Osteoblast (primary cell): ENCODE results near the gene TCTN2. TPM values are rescaled to one million over a fixed set of nuclear protein-coding genes. Genes with fewer than 3 reads are reported as not detected.

ENCODE experiments used
- DNase-seq: peaks from one replicate; pipeline ENCODE4 v3.0.0; 2011; ENCODE audit warnings: low spot score, mixed read lengths; ENCODE audit not compliant: insufficient read length; ENCODE audit errors: missing footprints
- H2AFZ ChIP-seq: 2 replicates; pipeline ENCODE4 v1.6.0; 2011; ENCODE audit warnings: mild to moderate bottlenecking, low read length
- H3K27ac ChIP-seq: 2 replicates; pipeline ENCODE4 v1.5.1; 2011; ENCODE audit warnings: mild to moderate bottlenecking, low read depth, low read length, moderate library complexity
- H3K27me3 ChIP-seq: 2 replicates; pipeline ENCODE4 v1.6.0; 2012; ENCODE audit warnings: mild to moderate bottlenecking, control low read depth, inconsistent platforms, low read length, moderate library complexity; ENCODE audit not compliant: insufficient read depth
- H3K36me3 ChIP-seq: 2 replicates; pipeline ENCODE4 v1.5.1; 2011; ENCODE audit warnings: mild to moderate bottlenecking, low read length, control low read depth, moderate library complexity; ENCODE audit not compliant: insufficient read depth
- H3K4me1 ChIP-seq: 2 replicates; pipeline ENCODE4 v1.5.1; 2011; ENCODE audit warnings: mild to moderate bottlenecking, low read length, control low read depth, moderate library complexity; ENCODE audit not compliant: insufficient read depth
- H3K4me2 ChIP-seq: 2 replicates; pipeline ENCODE4 v1.6.0; 2011; ENCODE audit warnings: mild to moderate bottlenecking, low read length; ENCODE audit not compliant: insufficient read depth
- H3K4me3 ChIP-seq: fragments of 200-600 bp; sonication (generic); 3 replicates; pipeline ENCODE4 v1.5.1; 2012; ENCODE audit warnings: mild to moderate bottlenecking, low read length, inconsistent platforms; ENCODE audit not compliant: insufficient read depth
- H3K79me2 ChIP-seq: 2 replicates; pipeline ENCODE4 v1.6.0; 2012; ENCODE audit warnings: mild to moderate bottlenecking, low read length, control low read depth, inconsistent platforms; ENCODE audit not compliant: insufficient read depth
- H3K9me3 ChIP-seq: 2 replicates; pipeline ENCODE4 v1.5.1; 2011; ENCODE audit warnings: low read depth, low read length, control low read depth
- H4K20me1 ChIP-seq: 2 replicates; pipeline ENCODE4 v1.6.0; 2012; ENCODE audit warnings: mild to moderate bottlenecking, low read length, control low read depth; ENCODE audit not compliant: insufficient read depth
- total RNA-seq: library from RNA; depleted of rRNA; stranded (reverse); fragments of >200 nt; gene quantifications from 2 replicates; pipeline ENCODE4 v1.2.3, GENCODE V29; 2012
- TF ChIP-seq, protein P1 (sequence below): IDR thresholded peaks from 2 replicates; pipeline ENCODE4 v1.5.1; 2011; ENCODE audit warnings: mild to moderate bottlenecking, low read depth, low read length, moderate library complexity; ENCODE audit errors: extremely low read depth

Gene TCTN2
- total RNA-seq, 1 donor, result 23.5 TPM

DNA sequence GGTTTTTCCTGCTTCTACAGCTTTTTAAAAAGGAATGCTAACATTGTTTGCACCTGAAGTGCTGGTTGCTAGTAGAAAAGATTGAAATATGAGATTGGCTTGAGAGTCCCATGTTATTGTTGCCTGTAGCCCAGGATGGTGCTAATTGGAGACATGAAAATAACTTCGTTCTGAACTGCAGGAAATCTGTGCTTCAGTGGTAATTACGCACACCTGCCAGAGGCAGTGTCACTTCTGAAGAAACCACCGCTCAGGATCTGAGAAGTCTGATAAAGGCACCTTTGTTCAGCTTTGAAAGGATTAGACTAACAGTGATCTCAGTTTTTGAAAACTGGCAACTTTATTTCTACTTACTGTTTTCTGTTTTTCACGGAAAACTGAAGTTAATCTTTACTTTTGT is 25.7 kb downstream of the TCTN2 start:
- H3K27me3 ChIP-seq, result no peaks in the 10 kb centered on the region
- peaks cover 24% of the 10 kb centered on the region for H3K36me3 ChIP-seq
- H3K4me2 ChIP-seq, result no peak overlapping the region
- DNase-seq, result no peak
- no peaks in the 10 kb centered on the region for H3K4me1 ChIP-seq
- no peak overlapping the region for H3K27ac ChIP-seq
- no peaks in the 10 kb centered on the region for H3K9me3 ChIP-seq
- no peaks in the 10 kb centered on the region for H3K79me2 ChIP-seq
- TF ChIP-seq, protein P1, sequence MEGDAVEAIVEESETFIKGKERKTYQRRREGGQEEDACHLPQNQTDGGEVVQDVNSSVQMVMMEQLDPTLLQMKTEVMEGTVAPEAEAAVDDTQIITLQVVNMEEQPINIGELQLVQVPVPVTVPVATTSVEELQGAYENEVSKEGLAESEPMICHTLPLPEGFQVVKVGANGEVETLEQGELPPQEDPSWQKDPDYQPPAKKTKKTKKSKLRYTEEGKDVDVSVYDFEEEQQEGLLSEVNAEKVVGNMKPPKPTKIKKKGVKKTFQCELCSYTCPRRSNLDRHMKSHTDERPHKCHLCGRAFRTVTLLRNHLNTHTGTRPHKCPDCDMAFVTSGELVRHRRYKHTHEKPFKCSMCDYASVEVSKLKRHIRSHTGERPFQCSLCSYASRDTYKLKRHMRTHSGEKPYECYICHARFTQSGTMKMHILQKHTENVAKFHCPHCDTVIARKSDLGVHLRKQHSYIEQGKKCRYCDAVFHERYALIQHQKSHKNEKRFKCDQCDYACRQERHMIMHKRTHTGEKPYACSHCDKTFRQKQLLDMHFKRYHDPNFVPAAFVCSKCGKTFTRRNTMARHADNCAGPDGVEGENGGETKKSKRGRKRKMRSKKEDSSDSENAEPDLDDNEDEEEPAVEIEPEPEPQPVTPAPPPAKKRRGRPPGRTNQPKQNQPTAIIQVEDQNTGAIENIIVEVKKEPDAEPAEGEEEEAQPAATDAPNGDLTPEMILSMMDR, result no peak
- no peak overlapping the region for H2AFZ ChIP-seq
- no peaks in the 10 kb centered on the region for H4K20me1 ChIP-seq
- H3K4me3 ChIP-seq, result no peak overlapping the region

DNA sequence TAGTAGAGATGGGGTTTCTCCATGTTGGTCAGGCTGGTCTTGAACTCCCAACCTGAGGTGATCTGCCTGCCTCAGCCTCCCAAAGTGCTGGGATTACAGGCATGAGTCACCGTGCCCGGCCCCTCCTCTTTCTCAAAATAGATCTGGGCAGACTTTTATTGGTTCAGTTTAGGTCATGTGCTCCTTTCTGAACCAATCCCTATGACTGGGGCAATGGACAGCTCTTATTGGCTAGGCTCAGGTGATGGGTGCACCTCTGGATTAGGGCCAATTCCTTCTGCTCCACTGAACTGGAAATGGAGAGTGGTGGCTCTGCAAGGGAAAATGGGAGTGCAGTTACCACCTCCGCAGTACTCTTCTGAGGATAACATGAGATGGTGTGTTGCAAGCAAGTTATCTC is 35.0 kb downstream of the TCTN2 start:
- H3K9me3 ChIP-seq, result no peaks in the 10 kb centered on the region
- peaks cover 20% of the 10 kb centered on the region for H3K36me3 ChIP-seq
- no peaks in the 10 kb centered on the region for H3K79me2 ChIP-seq
- no peak for DNase-seq
- no peak overlapping the region for H3K4me3 ChIP-seq
- no peak overlapping the region for H3K27ac ChIP-seq
- H4K20me1 ChIP-seq, result no peaks in the 10 kb centered on the region
- H3K4me1 ChIP-seq, result no peaks in the 10 kb centered on the region
- H2AFZ ChIP-seq, result no peak overlapping the region
- H3K27me3 ChIP-seq, result no peaks in the 10 kb centered on the region
- TF ChIP-seq, protein P1, result no peak
- H3K4me2 ChIP-seq, result no peak overlapping the region

DNA sequence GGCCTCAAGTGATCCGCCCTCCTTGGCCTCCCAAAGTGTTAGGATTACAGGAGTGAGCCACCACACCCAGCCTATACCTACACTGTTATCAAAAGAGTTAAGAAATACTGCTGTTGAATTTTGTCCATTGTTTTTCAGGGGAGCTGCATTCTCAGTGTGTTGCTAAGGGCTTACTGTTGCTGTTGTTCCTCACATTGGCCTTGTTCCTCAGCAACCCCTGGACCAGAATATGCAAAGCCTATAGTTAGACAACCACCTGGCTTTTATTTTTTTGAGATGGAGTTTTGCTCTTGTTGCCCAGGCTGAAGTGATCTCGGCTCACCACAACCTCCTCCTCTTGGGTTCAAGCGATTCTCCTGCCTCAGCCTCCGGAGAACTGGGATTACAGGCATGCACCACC is 36.6 kb downstream of the TCTN2 start:
- H3K4me3 ChIP-seq, result no peak overlapping the region
- H3K4me1 ChIP-seq, result no peaks in the 10 kb centered on the region
- H3K9me3 ChIP-seq, result no peaks in the 10 kb centered on the region
- peaks cover 17% of the 10 kb centered on the region for H3K36me3 ChIP-seq
- no peak overlapping the region for H2AFZ ChIP-seq
- H4K20me1 ChIP-seq, result no peaks in the 10 kb centered on the region
- peaks cover 2% of the 10 kb centered on the region for H3K79me2 ChIP-seq
- no peak for DNase-seq
- no peak overlapping the region for H3K27ac ChIP-seq
- no peak overlapping the region for H3K4me2 ChIP-seq
- no peaks in the 10 kb centered on the region for H3K27me3 ChIP-seq
- TF ChIP-seq, protein P1, result no peak

DNA sequence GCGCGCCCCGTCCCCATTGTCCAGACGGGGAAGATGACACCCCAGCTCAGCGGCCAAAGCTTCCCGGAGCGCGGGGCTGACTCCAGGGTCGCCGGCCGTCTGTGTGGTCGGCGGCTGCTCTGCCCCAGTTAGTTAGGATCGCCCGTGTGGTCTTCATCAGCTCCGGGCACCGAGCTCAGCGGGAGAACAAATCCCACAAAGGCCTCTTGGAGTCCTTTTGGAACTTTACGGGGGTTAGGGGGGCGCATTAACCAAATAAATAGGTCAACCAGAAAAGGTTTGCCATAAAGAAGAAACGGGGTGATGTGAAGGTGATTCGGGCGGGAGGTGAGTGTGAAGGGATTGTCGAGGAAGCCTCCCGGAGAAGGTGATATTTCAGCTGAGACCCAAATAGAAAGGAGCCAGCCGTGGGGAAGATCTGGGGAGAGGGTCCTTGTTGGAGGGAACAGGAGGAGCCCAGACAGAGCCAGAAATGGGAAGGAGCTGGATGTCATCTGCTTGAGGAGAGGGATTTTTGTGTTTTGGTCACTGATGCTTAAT is 41.9 kb downstream of the TCTN2 start:
- Histone ChIP-seq H3K27ac (peak overlapping the region; percentile 60), H3K9me3 (no peaks in the 10 kb centered on the region), H3K4me2 (peak overlapping the region; percentile 99), H3K27me3 (no peaks in the 10 kb centered on the region), H3K36me3 (no peaks in the 10 kb centered on the region), H3K4me3 (peak overlapping the region; percentile 95), H4K20me1 (peaks cover 3% of the 10 kb centered on the region), H3K79me2 (peaks cover 36% of the 10 kb centered on the region), H3K4me1 (peaks cover 12% of the 10 kb centered on the region), H2AFZ (peak overlapping the region; percentile 73)
- DNase-seq, result peak; percentile 52
- TF ChIP-seq, protein P1, result no peak
